ENCODE results near the gene ASTN1.

DNA sequence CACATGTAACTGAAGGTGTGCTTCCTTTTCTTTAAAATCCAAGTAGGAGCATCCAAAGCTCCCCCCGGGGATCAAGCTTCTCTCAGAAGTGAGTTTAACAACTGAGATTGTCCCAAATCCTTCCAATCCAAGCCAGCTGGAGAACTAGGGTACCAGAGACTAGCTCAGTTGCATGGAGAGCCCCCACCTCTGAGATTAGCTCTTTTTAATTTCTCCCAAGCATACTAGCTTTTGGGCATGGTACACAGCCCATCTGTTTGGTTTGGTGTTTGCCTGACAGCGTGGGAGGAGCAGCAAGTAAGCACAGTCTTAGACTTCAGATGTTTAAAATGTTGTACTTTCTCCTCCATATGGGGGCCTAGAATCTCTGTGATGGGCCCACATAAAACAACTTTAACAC, 142.8 kb downstream of the ASTN1 start:
- TF ChIP-seq, protein P1, sequence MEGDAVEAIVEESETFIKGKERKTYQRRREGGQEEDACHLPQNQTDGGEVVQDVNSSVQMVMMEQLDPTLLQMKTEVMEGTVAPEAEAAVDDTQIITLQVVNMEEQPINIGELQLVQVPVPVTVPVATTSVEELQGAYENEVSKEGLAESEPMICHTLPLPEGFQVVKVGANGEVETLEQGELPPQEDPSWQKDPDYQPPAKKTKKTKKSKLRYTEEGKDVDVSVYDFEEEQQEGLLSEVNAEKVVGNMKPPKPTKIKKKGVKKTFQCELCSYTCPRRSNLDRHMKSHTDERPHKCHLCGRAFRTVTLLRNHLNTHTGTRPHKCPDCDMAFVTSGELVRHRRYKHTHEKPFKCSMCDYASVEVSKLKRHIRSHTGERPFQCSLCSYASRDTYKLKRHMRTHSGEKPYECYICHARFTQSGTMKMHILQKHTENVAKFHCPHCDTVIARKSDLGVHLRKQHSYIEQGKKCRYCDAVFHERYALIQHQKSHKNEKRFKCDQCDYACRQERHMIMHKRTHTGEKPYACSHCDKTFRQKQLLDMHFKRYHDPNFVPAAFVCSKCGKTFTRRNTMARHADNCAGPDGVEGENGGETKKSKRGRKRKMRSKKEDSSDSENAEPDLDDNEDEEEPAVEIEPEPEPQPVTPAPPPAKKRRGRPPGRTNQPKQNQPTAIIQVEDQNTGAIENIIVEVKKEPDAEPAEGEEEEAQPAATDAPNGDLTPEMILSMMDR (IDR thresholded peaks at IDR 0.05; ENCODE audit: insufficient read depth, low read length) = no peak
- TF ChIP-seq SPI1 (IDR thresholded peaks at IDR 0.05; ENCODE audit: borderline replicate concordance, low read depth) (no peak), POLR2AphosphoS5 (IDR thresholded peaks at IDR 0.05; ENCODE audit: low read depth) (no peak), GABPA (IDR thresholded peaks at IDR 0.05; ENCODE audit: low read depth) (no peak)
- TF ChIP-seq, protein P2, sequence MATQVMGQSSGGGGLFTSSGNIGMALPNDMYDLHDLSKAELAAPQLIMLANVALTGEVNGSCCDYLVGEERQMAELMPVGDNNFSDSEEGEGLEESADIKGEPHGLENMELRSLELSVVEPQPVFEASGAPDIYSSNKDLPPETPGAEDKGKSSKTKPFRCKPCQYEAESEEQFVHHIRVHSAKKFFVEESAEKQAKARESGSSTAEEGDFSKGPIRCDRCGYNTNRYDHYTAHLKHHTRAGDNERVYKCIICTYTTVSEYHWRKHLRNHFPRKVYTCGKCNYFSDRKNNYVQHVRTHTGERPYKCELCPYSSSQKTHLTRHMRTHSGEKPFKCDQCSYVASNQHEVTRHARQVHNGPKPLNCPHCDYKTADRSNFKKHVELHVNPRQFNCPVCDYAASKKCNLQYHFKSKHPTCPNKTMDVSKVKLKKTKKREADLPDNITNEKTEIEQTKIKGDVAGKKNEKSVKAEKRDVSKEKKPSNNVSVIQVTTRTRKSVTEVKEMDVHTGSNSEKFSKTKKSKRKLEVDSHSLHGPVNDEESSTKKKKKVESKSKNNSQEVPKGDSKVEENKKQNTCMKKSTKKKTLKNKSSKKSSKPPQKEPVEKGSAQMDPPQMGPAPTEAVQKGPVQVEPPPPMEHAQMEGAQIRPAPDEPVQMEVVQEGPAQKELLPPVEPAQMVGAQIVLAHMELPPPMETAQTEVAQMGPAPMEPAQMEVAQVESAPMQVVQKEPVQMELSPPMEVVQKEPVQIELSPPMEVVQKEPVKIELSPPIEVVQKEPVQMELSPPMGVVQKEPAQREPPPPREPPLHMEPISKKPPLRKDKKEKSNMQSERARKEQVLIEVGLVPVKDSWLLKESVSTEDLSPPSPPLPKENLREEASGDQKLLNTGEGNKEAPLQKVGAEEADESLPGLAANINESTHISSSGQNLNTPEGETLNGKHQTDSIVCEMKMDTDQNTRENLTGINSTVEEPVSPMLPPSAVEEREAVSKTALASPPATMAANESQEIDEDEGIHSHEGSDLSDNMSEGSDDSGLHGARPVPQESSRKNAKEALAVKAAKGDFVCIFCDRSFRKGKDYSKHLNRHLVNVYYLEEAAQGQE (IDR thresholded peaks at IDR 0.05; ENCODE audit: insufficient replicate concordance, low read depth) = no peak

Data from HL-60 (cell line).